Ishikawa (cell line): ENCODE data around the gene OPA3.

ENCODE experiments used
- NFIC ChIP-seq: IDR thresholded peaks from 2 replicates; pipeline ENCODE4 v1.6.1; 2012
- TEAD4 ChIP-seq: IDR thresholded peaks from 2 replicates; pipeline ENCODE4 v1.6.1; 2012
- YY1 ChIP-seq: IDR thresholded peaks from 2 replicates; pipeline ENCODE4 v1.6.1; 2012; ENCODE audit warnings: low read depth

GRCh38 chr19:45492627-45493470, 91.8 kb downstream of the OPA3 start:
- TF ChIP-seq TEAD4 (no peak), NFIC (no peak), YY1 (no peak)
